HG03520 (cell line): ENCODE measurements around the gene LIPC.

Source experiments
- ATAC-seq: cut with Tn5 transposase; IDR thresholded peaks from one replicate; pipeline ENCODE4 v1.9.1; 2021; ENCODE audit warnings: mild to moderate bottlenecking, moderate library complexity; ENCODE audit not compliant: unreplicated experiment

Gene LIPC

GRCh38 chr15:58530056-58530590 lies 98.3 kb downstream of the LIPC start:
- no peak for ATAC-seq

- ATAC-seq = no peak
These were observed 100.3 kb downstream of the LIPC start for GRCh38 chr15:58532126-58532525.

- ATAC-seq = no peak
These were observed 102.8 kb downstream of the LIPC start for GRCh38 chr15:58534556-58534955.

GRCh38 chr15:58535337-58535736 lies 103.5 kb downstream of the LIPC start:
- ATAC-seq = no peak

- ATAC-seq = no peak
These were observed 104.1 kb downstream of the LIPC start for GRCh38 chr15:58535894-58536293.

- ATAC-seq = no peak
These were observed 104.6 kb downstream of the LIPC start for GRCh38 chr15:58536414-58536813.

GRCh38 chr15:58537033-58537432 lies 105.2 kb downstream of the LIPC start:
- ATAC-seq = no peak

- ATAC-seq = no peak
These were observed 106.5 kb downstream of the LIPC start for GRCh38 chr15:58538225-58538727.

GRCh38 chr15:58538901-58539300 lies 107.1 kb downstream of the LIPC start:
- ATAC-seq = no peak

- no peak for ATAC-seq
These were observed 107.8 kb downstream of the LIPC start for GRCh38 chr15:58539548-58539947.

GRCh38 chr15:58541410-58542087 lies 109.8 kb downstream of the LIPC start:
- no peak for ATAC-seq

- ATAC-seq = no peak
These were observed 112.0 kb downstream of the LIPC start for GRCh38 chr15:58543664-58544335.

GRCh38 chr15:58544756-58545155 lies 113.0 kb downstream of the LIPC start:
- no peak for ATAC-seq

GRCh38 chr15:58545307-58546065 lies 113.7 kb downstream of the LIPC start:
- no peak for ATAC-seq

- no peak for ATAC-seq
These were observed 114.3 kb downstream of the LIPC start for GRCh38 chr15:58546066-58546591.

- no peak for ATAC-seq
These were observed 115.1 kb downstream of the LIPC start for GRCh38 chr15:58546635-58547627.

- ATAC-seq = no peak
These were observed 116.0 kb downstream of the LIPC start for GRCh38 chr15:58547628-58548307.

- no peak for ATAC-seq
These were observed 116.7 kb downstream of the LIPC start for GRCh38 chr15:58548308-58549012.
